Kidney (tissue), 14 donors: ENCODE results near the gene LMO1. TPM values are rescaled to one million over a fixed set of nuclear protein-coding genes. Genes with fewer than 3 reads are reported as not detected.

Experiments
- DNase-seq, 5 donors: peaks; one replicate each; pipeline ENCODE4 v3.0.0-alpha.2; 2013 to 2020
- FAIRE-seq: peaks from 2 replicates; lab custom pipeline; 2012; peaks lifted over from hg19 to GRCh38; lab: Jason Lieb, UNC
- H3K27ac ChIP-seq, 2 donors: one replicate each; pipeline ENCODE4 v1.7.0; 2013; ENCODE audit warnings: low read depth in 2 of 2, low read length in 2 of 2, inconsistent platforms in 1 of 2
- H3K27me3 ChIP-seq: one replicate; pipeline ENCODE4 v1.7.1; 2013; ENCODE audit warnings: low read length, inconsistent platforms; ENCODE audit not compliant: control insufficient read depth, insufficient read depth
- H3K36me3 ChIP-seq, 3 donors: one replicate each; pipeline versions ENCODE4 v1.7.0 to v1.7.1; 2013; ENCODE audit warnings: low read length in 3 of 3, control low read depth in 1 of 3, inconsistent platforms in 1 of 3; ENCODE audit not compliant: insufficient read depth in 3 of 3, control insufficient read depth in 2 of 3
- H3K4me1 ChIP-seq, 3 donors: one replicate each; pipeline versions ENCODE4 v1.7.0 to v1.7.1; 2013; ENCODE audit warnings: low read length in 3 of 3, inconsistent platforms in 1 of 3, low read depth in 1 of 3; ENCODE audit not compliant: control insufficient read depth in 2 of 3, insufficient read depth in 2 of 3
- H3K4me3 ChIP-seq, 3 donors: one replicate each; pipeline versions ENCODE4 v1.7.0 to v1.8.1; 2013; ENCODE audit warnings: low read length in 3 of 3, control low read depth in 1 of 3, inconsistent platforms in 1 of 3
- H3K9ac ChIP-seq, 3 donors: one replicate each; pipeline versions ENCODE4 v1.7.0 to v1.7.1; 2013; ENCODE audit warnings: low read length in 3 of 3, control low read depth in 1 of 3, inconsistent platforms in 1 of 3
- H3K9me3 ChIP-seq, 3 donors: one replicate each; pipeline versions ENCODE4 v1.7.0 to v1.7.1; 2013; ENCODE audit warnings: low read length in 3 of 3, control low read depth in 1 of 3, inconsistent platforms in 1 of 3; ENCODE audit not compliant: control insufficient read depth in 2 of 3, insufficient read depth in 1 of 3
- intact Hi-C: fragments of 100-400 bp; cut with DNase I; formaldehyde crosslinking; loops from one replicate; pipeline ENCODE4 v1.11.1; 2022
- polyA plus RNA-seq: library from polyadenylated mRNA; stranded (reverse); fragments of 350-450 nt; fragmentation: Illumina TruSeq; extraction: RNeasy Lipid Tissue Mini Kit (QIAGEN cat#74804); gene quantifications from one replicate; pipeline ENCODE4 v1.2.3, GENCODE V29; 2014; ENCODE audit warnings: low read depth, low replicate concordance; ENCODE audit not compliant: insufficient read depth
- total RNA-seq: library from RNA; stranded (reverse); fragmentation: NEBNext Ultra II Directional; extraction: Animal tissue kit (Norgen Biotek cat#: 25700); gene quantifications from one replicate; pipeline ENCODE4 v1.2.1, GENCODE V29; 2021
- TF ChIP-seq, protein P1 (sequence below): IDR thresholded peaks from 3 replicates; pipeline ENCODE4 v1.5.1; 2012; ENCODE audit warnings: mild to moderate bottlenecking, moderate library complexity, borderline replicate concordance; ENCODE audit not compliant: insufficient read depth; ENCODE audit errors: extremely low read depth
- donor health status: control.
- donor health status: control.
- donor health status: control.
- donor health status: control.
- donor health status: control.
- donor health status: DM: yes; HTN: yes; CAD: no.
- donor health status: Normal renal cell carcinoma (clear cell type).

The LMO1 gene
- total and polyA plus RNA-seq, 2 donors from 2014 or later = 0.95 TPM; not detected in 1

DNA sequence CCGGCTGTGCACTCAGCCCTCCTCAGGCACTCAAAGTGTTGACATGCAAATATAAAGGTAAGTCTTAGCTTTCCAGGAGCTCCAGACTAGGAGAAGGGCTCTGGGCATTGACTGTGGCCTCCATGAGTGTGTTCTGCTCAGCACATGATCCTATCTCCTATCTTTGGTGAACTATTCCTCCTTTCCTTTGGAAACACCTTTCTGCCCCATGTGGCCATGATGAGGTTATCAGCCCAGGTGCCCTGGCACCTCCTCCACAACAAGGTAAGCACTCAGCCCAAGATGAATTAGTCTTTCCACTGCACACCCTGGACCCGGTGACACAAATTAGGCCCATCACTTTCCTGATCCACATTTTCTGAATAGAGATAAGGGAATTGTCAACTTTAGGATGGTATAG, 37.9 kb upstream of the LMO1 start:
- no peak overlapping the region for H3K4me3 ChIP-seq
- H3K4me1 ChIP-seq = no peaks in the 10 kb centered on the region
- no peaks in the 10 kb centered on the region for H3K27me3 ChIP-seq
- TF ChIP-seq, protein P1, sequence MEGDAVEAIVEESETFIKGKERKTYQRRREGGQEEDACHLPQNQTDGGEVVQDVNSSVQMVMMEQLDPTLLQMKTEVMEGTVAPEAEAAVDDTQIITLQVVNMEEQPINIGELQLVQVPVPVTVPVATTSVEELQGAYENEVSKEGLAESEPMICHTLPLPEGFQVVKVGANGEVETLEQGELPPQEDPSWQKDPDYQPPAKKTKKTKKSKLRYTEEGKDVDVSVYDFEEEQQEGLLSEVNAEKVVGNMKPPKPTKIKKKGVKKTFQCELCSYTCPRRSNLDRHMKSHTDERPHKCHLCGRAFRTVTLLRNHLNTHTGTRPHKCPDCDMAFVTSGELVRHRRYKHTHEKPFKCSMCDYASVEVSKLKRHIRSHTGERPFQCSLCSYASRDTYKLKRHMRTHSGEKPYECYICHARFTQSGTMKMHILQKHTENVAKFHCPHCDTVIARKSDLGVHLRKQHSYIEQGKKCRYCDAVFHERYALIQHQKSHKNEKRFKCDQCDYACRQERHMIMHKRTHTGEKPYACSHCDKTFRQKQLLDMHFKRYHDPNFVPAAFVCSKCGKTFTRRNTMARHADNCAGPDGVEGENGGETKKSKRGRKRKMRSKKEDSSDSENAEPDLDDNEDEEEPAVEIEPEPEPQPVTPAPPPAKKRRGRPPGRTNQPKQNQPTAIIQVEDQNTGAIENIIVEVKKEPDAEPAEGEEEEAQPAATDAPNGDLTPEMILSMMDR = no peak
- no peak overlapping the region for H3K9ac ChIP-seq
- intact Hi-C loops = no loop called here
- no peak for FAIRE-seq
- H3K27ac ChIP-seq = no peak overlapping the region
- no peak for DNase-seq
- no peaks in the 10 kb centered on the region for H3K9me3 ChIP-seq
- no peaks in the 10 kb centered on the region for H3K36me3 ChIP-seq

DNA sequence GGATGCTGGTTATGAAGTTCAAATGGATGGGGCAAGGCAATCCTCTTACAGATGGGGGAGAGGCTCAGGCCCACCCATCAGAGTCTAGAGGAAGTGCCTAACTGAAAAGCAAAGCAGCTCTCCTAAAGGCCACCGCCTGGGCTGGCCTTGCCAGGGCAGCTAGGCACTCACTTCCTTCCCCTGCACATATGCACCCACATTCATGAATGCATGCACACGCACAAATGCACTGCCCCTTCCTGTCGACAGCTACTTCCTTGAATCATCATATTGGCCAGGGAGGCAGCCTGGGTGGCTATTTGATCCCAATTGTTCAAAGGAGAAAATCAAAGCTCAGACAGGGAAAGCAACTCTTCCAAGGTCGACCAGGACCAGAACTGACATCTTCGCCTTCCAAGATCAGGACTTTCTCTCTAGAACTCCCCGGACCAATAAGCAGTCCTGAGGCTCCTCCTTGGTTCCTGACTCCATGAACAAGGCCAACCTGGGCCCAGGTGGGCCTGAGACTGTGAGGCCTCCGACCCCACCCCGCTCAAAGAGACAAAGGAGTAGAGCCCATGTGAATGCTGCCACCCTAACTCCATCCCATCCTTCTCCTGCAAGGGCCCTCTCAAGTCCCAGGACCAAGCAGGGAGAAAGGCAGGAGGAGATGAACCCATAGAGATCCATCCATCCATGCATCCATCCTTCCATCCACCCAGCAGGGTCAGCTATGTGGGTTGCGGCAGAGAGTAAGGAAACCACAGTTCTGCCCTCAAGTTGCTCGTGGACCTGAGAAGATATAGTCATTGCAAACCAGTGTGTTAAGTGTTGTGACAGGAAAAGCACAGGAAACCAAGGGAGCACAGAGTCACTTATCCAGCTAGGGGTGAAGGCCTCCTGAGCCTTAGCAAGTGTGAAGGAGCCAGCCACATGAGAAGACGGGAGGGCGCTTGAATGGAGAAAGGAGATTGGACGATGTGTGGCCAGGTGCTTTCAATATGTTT, 35.4 kb upstream of the LMO1 start:
- TF ChIP-seq, protein P1 = no peak
- H3K4me1 ChIP-seq = peaks cover 0 to 2% (median 0%) of the 10 kb centered on the region in 3 donors
- H3K27me3 ChIP-seq = no peaks in the 10 kb centered on the region
- no peak overlapping the region for H3K9ac ChIP-seq
- no peak overlapping the region for H3K4me3 ChIP-seq
- FAIRE-seq = no peak
- DNase-seq = peak in 1 of 5 donors; percentile 15
- no peak overlapping the region for H3K27ac ChIP-seq
- intact Hi-C loops = no loop called here
- no peaks in the 10 kb centered on the region for H3K9me3 ChIP-seq
- no peaks in the 10 kb centered on the region for H3K36me3 ChIP-seq

GRCh38 chr11:8297781-8298440, 34.2 kb upstream of the LMO1 start:
- FAIRE-seq = no peak
- peaks cover 0 to 2% (median 0%) of the 10 kb centered on the region in 3 donors for H3K4me1 ChIP-seq
- H3K36me3 ChIP-seq = no peaks in the 10 kb centered on the region
- H3K9ac ChIP-seq = no peak overlapping the region
- intact Hi-C loops = no loop called here
- H3K9me3 ChIP-seq = no peaks in the 10 kb centered on the region
- H3K4me3 ChIP-seq = no peak overlapping the region
- TF ChIP-seq, protein P1 = no peak
- peak in 2 of 5 donors; percentile 0 to 13 for DNase-seq
- H3K27ac ChIP-seq = no peak overlapping the region
- H3K27me3 ChIP-seq = no peaks in the 10 kb centered on the region
